Vagina (tissue), 2 donors: Measurements from ENCODE around the gene SMIM28. TPM values are rescaled to one million over a fixed set of nuclear protein-coding genes. Genes with fewer than 3 reads are reported as not detected.

Experiments
- DNase-seq, 2 donors: peaks; one replicate each; pipeline ENCODE4 v3.0.0-alpha.2; 2017; ENCODE audit errors: extremely low spot score in 2 of 2
- H3K27ac ChIP-seq: fragments of 200-600 bp; sonication (generic); one replicate; pipeline ENCODE4 v1.5.1; 2019
- H3K27me3 ChIP-seq: fragments of 200-600 bp; sonication (generic); one replicate; pipeline ENCODE4 v1.5.1; 2019
- H3K36me3 ChIP-seq, 2 donors: fragments of 200-600 bp; sonication (generic); one replicate each; pipeline ENCODE4 v1.5.1; 2017 to 2019
- H3K4me1 ChIP-seq: fragments of 200-600 bp; sonication (generic); one replicate; pipeline ENCODE4 v1.5.1; 2019
- H3K4me3 ChIP-seq, 2 donors: fragments of 200-600 bp; sonication (generic); 1 replicate in 1 of 2; 2 replicates in 1 of 2; pipeline ENCODE4 v1.5.1; 2016 to 2019
- H3K9me3 ChIP-seq: fragments of 200-600 bp; sonication (generic); one replicate; pipeline ENCODE4 v1.5.1; 2019
- POLR2A ChIP-seq, 2 donors: fragments of 450-650 bp; IDR thresholded peaks; one replicate each; pipeline ENCODE4 v1.6.1; 2017; ENCODE audit warnings: antibody characterized with exemption in 2 of 2, mild to moderate bottlenecking in 2 of 2, moderate library complexity in 2 of 2
- POLR2AphosphoS5 ChIP-seq, 2 donors: sonication (generic); formaldehyde crosslinking; IDR thresholded peaks; one replicate each; pipeline ENCODE4 v1.9.0; 2017; ENCODE audit warnings: antibody characterized with exemption in 2 of 2, mild to moderate bottlenecking in 2 of 2, low read depth in 1 of 2; ENCODE audit not compliant: insufficient read depth in 1 of 2
- intact Hi-C: fragments of 100-400 bp; cut with DNase I; formaldehyde crosslinking; loops from one replicate; pipeline ENCODE4 v1.15.1; 2023
- total RNA-seq: library from RNA; depleted of rRNA; stranded (reverse); fragments of >200 nt; gene quantifications from one replicate; pipeline ENCODE4 v1.2.3, GENCODE V29; 2016
- TF ChIP-seq, protein P1 (sequence below), 3 experiments: fragments of 450-650 bp in 2 of 3; fragments of 200-600 bp in 1 of 3; sonication (generic) in 1 of 3; IDR thresholded peaks; one replicate each; pipeline ENCODE4 v1.5.1; 2017 to 2019; ENCODE audit warnings: antibody characterized with exemption in 3 of 3, mild to moderate bottlenecking in 2 of 3, moderate library complexity in 2 of 3

SMIM28 gene
- total RNA-seq, 1 donor from 2014 or later, result not detected

DNA sequence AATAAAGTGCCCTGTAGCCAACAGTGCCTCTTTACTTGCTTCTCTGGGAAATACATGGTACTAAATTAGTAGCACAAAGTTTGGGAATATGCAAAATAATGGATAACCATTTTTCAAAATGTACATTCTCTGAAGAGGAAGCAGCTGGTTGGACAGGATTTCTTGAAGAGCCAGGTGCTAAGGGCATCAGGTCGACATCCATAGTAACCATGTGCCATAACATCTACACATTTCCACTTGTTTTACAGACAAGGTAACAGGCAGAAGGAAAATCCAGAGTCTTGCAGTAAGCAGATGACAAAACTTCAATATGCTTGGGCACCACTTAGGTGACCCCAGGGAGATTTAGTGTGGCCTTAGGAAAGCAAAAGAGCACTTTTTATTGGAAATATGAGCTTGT is 36.5 kb upstream of the SMIM28 start:
- H3K27me3 ChIP-seq, result no peaks in the 10 kb centered on the region
- no peaks in the 10 kb centered on the region for H3K4me1 ChIP-seq
- no peaks in the 10 kb centered on the region for H3K9me3 ChIP-seq
- no peaks in the 10 kb centered on the region for H3K36me3 ChIP-seq
- TF ChIP-seq POLR2AphosphoS5 (IDR thresholded peaks at IDR 0.05; ENCODE audit: insufficient read depth in 1 of 2, low read depth in 1 of 2) (no peak), POLR2A (IDR thresholded peaks at IDR 0.05) (no peak)
- TF ChIP-seq, protein P1, sequence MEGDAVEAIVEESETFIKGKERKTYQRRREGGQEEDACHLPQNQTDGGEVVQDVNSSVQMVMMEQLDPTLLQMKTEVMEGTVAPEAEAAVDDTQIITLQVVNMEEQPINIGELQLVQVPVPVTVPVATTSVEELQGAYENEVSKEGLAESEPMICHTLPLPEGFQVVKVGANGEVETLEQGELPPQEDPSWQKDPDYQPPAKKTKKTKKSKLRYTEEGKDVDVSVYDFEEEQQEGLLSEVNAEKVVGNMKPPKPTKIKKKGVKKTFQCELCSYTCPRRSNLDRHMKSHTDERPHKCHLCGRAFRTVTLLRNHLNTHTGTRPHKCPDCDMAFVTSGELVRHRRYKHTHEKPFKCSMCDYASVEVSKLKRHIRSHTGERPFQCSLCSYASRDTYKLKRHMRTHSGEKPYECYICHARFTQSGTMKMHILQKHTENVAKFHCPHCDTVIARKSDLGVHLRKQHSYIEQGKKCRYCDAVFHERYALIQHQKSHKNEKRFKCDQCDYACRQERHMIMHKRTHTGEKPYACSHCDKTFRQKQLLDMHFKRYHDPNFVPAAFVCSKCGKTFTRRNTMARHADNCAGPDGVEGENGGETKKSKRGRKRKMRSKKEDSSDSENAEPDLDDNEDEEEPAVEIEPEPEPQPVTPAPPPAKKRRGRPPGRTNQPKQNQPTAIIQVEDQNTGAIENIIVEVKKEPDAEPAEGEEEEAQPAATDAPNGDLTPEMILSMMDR (IDR thresholded peaks at IDR 0.05), result no peak
- H3K27ac ChIP-seq, result no peak overlapping the region
- H3K4me3 ChIP-seq, result no peak overlapping the region
- DNase-seq, result no peak
- intact Hi-C loops, result no loop called here

DNA sequence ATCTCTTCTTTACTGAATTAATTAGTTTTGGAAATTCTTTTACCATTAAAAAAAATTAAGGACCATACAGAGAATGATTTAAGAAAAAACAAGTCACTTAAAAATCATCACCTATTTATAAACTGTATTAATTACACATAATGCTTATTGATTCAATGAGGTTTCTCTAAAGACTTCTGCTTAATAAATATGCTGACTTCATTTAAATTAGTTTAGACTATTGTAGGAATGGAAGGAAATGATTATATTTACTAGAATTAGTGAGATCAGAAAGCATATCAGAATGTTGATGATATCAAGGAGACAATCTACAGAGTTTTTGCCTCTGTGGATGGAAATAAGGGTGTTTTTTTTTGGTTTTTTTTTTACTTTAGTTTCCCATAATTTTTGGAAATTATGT is 34.6 kb upstream of the SMIM28 start:
- DNase-seq, result no peak
- no peaks in the 10 kb centered on the region for H3K9me3 ChIP-seq
- no peaks in the 10 kb centered on the region for H3K4me1 ChIP-seq
- no peak overlapping the region for H3K4me3 ChIP-seq
- TF ChIP-seq POLR2A (IDR thresholded peaks at IDR 0.05), result no peak
- H3K27ac ChIP-seq, result no peak overlapping the region
- H3K27me3 ChIP-seq, result no peaks in the 10 kb centered on the region
- H3K36me3 ChIP-seq, result no peaks in the 10 kb centered on the region
- intact Hi-C loops, result no loop called here

DNA sequence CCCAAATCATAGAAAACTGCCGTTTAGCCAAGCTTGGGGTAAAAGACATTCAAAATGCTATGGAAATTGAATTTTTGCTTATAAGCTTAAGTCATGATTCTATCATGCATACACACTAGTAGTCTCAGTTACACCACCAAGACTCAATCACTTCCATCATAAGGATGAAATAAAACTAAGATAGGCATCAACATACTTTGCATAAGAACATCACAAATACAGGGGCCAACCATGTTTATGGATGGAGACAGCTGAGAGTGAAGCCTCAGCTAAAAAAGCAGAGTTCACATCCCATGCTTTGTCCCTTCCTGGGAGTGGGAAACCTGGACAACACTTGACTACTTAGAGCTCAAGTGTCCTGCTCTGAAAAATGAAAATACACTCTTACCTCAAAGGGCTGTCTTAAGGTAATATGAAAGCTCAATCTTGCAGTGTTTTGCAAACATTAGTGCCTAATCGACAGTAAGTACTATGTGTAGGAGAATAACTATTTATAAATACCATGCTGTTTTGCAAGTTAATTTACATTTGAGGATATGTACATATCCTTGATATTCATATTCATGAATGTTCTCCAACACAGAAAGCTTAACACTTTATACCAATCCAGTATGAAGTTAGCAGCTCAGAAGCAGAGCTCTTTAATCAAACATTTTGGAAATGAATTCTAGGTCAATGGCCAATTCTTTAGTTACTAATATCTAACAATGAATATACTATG is 32.0 kb upstream of the SMIM28 start:
- Histone ChIP-seq H3K4me3 (no peak overlapping the region), H3K4me1 (no peaks in the 10 kb centered on the region), H3K9me3 (no peaks in the 10 kb centered on the region), H3K27ac (no peak overlapping the region), H3K36me3 (no peaks in the 10 kb centered on the region), H3K27me3 (no peaks in the 10 kb centered on the region)
- no peak for DNase-seq
- intact Hi-C loops, result no loop called here
- TF ChIP-seq, protein P1 (IDR thresholded peaks at IDR 0.05), result no peak
- TF ChIP-seq POLR2AphosphoS5 (IDR thresholded peaks at IDR 0.05; ENCODE audit: insufficient read depth in 1 of 2, low read depth in 1 of 2), result no peak
- TF ChIP-seq POLR2A (IDR thresholded peaks at IDR 0.05), result no peak

DNA sequence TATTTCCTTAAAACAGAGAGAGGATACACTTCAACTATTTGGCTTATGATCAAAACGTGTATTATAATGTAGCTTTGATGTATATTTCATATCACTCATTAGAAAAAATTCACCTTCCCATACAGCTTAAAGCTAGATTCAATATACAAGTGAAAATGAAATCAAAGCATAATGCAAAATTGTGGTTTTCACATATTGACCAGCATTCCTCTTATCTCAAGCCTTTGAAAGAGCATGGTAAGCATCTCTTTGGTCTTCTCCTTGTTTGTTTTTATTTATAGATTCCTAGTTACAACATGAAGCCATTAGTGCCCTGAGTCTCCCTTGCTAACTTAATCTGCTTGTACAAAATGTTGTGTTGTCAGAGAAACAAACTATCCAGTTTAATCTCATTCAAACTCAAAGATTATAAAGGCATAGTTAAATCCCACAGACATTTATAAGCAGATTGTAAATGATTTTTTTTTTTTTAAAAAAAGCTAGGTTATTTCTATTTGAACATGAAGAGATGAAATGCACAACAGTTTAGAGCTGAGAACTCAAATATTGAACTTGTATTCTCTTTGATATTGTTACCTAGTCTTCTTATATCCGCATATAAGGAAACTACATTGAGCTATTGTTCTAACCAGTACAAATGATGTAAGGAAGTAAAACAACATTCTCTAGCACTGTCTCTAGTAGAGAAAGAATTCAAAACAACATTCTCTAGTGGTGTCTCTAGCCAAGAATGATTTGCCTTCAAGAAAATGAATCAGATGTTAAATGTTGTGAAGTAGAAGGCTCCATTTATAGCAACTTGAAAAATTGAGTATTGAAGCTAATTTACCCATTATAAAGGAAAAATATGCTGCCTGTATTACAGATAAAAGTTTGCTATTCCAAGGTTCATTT is 31.2 kb upstream of the SMIM28 start:
- H3K36me3 ChIP-seq, result no peaks in the 10 kb centered on the region
- no peak for DNase-seq
- no peaks in the 10 kb centered on the region for H3K4me1 ChIP-seq
- no peak overlapping the region for H3K4me3 ChIP-seq
- no peaks in the 10 kb centered on the region for H3K9me3 ChIP-seq
- no peak overlapping the region for H3K27ac ChIP-seq
- no peak for TF ChIP-seq POLR2A (IDR thresholded peaks at IDR 0.05)
- TF ChIP-seq, protein P1 (IDR thresholded peaks at IDR 0.05), result no peak
- no peak for TF ChIP-seq POLR2AphosphoS5 (IDR thresholded peaks at IDR 0.05; ENCODE audit: insufficient read depth in 1 of 2, low read depth in 1 of 2)
- H3K27me3 ChIP-seq, result no peaks in the 10 kb centered on the region
- intact Hi-C loops, result no loop called here

DNA sequence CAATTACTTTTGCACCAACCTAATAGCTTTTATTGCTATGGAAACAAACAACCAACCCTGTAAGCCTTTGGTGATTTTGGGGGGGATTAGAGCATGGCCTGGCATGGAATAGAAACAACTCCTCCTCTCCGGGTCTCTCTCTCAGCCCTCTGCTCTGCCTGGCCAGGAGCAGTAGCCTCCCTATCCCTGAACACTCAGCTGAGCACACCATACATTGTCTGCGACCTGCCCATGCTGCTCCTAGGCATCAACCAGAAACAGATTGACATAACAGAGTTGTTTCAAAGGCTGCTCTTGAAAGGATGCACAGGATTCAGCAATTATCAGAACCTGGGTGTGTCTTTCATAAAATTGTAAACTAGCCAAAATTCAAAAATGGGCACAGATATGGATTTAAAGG is 29.8 kb upstream of the SMIM28 start:
- TF ChIP-seq, protein P1 (IDR thresholded peaks at IDR 0.05), result no peak
- TF ChIP-seq POLR2A (IDR thresholded peaks at IDR 0.05) (no peak), POLR2AphosphoS5 (IDR thresholded peaks at IDR 0.05; ENCODE audit: insufficient read depth in 1 of 2, low read depth in 1 of 2) (no peak)
- Histone ChIP-seq H3K9me3 (no peaks in the 10 kb centered on the region), H3K36me3 (no peaks in the 10 kb centered on the region), H3K4me3 (no peak overlapping the region), H3K4me1 (no peaks in the 10 kb centered on the region), H3K27me3 (no peaks in the 10 kb centered on the region), H3K27ac (no peak overlapping the region)
- intact Hi-C loops, result no loop called here
- no peak for DNase-seq
